Left hindlimb (tissue), 1 donor: ENCODE measurements around the gene KANK2.
"Not testable (repeated sequence)": the region's sequence is repeated elsewhere in the genome, so short reads cannot be mapped to it uniquely, and the experiment has no call there.

ENCODE experiments used
- DNase-seq: peaks from one replicate; pipeline ENCODE4 v3.0.0-alpha.2; 2018

KANK2 gene

GRCh38 chr19:11169896-11170678 lies 27.3 kb downstream of the KANK2 start:
- DNase-seq: no peak

GRCh38 chr19:11168568-11168967 lies 28.8 kb downstream of the KANK2 start:
- DNase-seq: no peak

GRCh38 chr19:11166281-11167142 lies 30.8 kb downstream of the KANK2 start:
- DNase-seq: peak; percentile 76

GRCh38 chr19:11165486-11166030 lies 31.8 kb downstream of the KANK2 start:
- no peak for DNase-seq

GRCh38 chr19:11164879-11165406 lies 32.4 kb downstream of the KANK2 start:
- DNase-seq: peak; percentile 94

- DNase-seq: no peak
Observed at GRCh38 chr19:11164296-11164695, 33.0 kb downstream of the KANK2 start.

GRCh38 chr19:11160440-11160768 lies 36.9 kb downstream of the KANK2 start:
- not testable (repeated sequence) for DNase-seq

GRCh38 chr19:11159598-11160439 lies 37.5 kb downstream of the KANK2 start:
- DNase-seq: no peak

GRCh38 chr19:11155373-11156120 lies 41.8 kb downstream of the KANK2 start, which contains the start of gene SPC24:
TSS of gene SPC24 (minus strand) at chr19:11155782. CDS start at chr19:11155776, 6 bp downstream.
- DNase-seq: peak; percentile 98

GRCh38 chr19:11154683-11155047 lies 42.7 kb downstream of the KANK2 start:
- no peak for DNase-seq

GRCh38 chr19:11152318-11153062 lies 44.9 kb downstream of the KANK2 start:
- peak; percentile 53 for DNase-seq

- DNase-seq: peak; percentile 75
Observed at GRCh38 chr19:11151181-11151580, 46.2 kb downstream of the KANK2 start.

GRCh38 chr19:11148001-11148400 lies 49.3 kb downstream of the KANK2 start:
- DNase-seq: no peak

- DNase-seq: no peak
Observed at GRCh38 chr19:11145536-11145924, 51.8 kb downstream of the KANK2 start.

- DNase-seq: peak; percentile 95
Observed at GRCh38 chr19:11142528-11143171, 54.7 kb downstream of the KANK2 start.

GRCh38 chr19:11141937-11142527 lies 55.3 kb downstream of the KANK2 start:
- peak; percentile 36 for DNase-seq

- no peak for DNase-seq
Observed at GRCh38 chr19:11140896-11141295, 56.4 kb downstream of the KANK2 start.

GRCh38 chr19:11140023-11140538 lies 57.3 kb downstream of the KANK2 start:
- not testable (repeated sequence) for DNase-seq

GRCh38 chr19:11138601-11139300 lies 58.6 kb downstream of the KANK2 start:
- peak; percentile 89 for DNase-seq
